ENCODE results near the gene MROH7. TPM values are rescaled to one million over a fixed set of nuclear protein-coding genes. Genes with fewer than 3 reads are reported as not detected.

MROH7 gene
- total and polyA plus RNA-seq, 4 donors = 0.21 to 3.4 (median 1.9) TPM

DNA sequence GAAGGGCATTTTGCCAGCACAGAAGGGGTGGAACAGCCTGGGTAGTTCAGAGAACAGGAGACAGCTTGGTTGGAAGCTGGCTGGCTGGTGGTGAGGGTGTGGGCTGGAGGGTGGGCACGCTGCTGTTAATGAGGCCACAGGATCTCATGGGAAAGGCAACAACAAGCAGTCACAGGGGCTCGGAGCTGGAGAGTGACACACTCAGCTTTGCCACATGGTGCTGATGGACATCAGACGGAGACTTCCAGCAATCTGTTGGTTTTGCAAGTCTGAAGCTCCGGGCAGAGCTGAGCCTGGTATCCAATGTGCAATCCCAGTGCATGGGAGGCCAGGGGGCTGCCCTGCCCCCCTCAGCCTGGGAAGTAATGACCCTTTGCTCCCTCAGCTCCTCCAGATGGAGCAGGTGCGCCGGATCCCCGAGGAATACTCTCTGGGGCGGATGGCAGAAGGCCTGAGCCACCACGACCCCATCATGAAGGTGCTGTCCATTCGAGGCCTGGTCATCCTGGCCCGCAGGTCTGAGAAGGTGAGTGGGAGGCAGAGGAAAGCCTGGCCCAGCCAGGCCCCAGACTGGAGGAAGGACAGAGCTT is 58.4 kb downstream of the MROH7 start:
- H3K4me3 ChIP-seq = no peak overlapping the region
- ATAC-seq (ENCODE audit: insufficient read depth, low FRiP score) (no peak), DNase-seq (no peak)
- WGBS, 2 donors = 87 to 92% methylated on average over 11 of the region's 11 CpGs
- H3K27me3 ChIP-seq (ENCODE audit: control insufficient read depth in 3 of 3, insufficient read depth in 3 of 3, low read length in 2 of 3) = no peaks in the 10 kb centered on the region
- TF ChIP-seq, protein P1, sequence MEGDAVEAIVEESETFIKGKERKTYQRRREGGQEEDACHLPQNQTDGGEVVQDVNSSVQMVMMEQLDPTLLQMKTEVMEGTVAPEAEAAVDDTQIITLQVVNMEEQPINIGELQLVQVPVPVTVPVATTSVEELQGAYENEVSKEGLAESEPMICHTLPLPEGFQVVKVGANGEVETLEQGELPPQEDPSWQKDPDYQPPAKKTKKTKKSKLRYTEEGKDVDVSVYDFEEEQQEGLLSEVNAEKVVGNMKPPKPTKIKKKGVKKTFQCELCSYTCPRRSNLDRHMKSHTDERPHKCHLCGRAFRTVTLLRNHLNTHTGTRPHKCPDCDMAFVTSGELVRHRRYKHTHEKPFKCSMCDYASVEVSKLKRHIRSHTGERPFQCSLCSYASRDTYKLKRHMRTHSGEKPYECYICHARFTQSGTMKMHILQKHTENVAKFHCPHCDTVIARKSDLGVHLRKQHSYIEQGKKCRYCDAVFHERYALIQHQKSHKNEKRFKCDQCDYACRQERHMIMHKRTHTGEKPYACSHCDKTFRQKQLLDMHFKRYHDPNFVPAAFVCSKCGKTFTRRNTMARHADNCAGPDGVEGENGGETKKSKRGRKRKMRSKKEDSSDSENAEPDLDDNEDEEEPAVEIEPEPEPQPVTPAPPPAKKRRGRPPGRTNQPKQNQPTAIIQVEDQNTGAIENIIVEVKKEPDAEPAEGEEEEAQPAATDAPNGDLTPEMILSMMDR (IDR thresholded peaks at IDR 0.05; ENCODE audit: control extremely low read depth, extremely low read depth) = no peak
- no peak overlapping the region for H3K27ac ChIP-seq (ENCODE audit: low read depth in 1 of 2, low read length in 1 of 2)
- no peaks in the 10 kb centered on the region for H3K4me1 ChIP-seq (ENCODE audit: control insufficient read depth in 5 of 5, insufficient read depth in 5 of 5, low read length in 5 of 5)
- no peak overlapping the region for H3K9ac ChIP-seq (ENCODE audit: insufficient read depth in 1 of 2, low read length in 2 of 2)
- H3K9me3 ChIP-seq (ENCODE audit: control insufficient read depth in 4 of 4, insufficient read depth in 3 of 4, low read length in 3 of 4) = no peaks in the 10 kb centered on the region
- peaks cover 0 to 9% (median 0%) of the 10 kb centered on the region in 4 donors for H3K36me3 ChIP-seq (ENCODE audit: control insufficient read depth in 4 of 4, insufficient read depth in 4 of 4, low read length in 4 of 4)

DNA sequence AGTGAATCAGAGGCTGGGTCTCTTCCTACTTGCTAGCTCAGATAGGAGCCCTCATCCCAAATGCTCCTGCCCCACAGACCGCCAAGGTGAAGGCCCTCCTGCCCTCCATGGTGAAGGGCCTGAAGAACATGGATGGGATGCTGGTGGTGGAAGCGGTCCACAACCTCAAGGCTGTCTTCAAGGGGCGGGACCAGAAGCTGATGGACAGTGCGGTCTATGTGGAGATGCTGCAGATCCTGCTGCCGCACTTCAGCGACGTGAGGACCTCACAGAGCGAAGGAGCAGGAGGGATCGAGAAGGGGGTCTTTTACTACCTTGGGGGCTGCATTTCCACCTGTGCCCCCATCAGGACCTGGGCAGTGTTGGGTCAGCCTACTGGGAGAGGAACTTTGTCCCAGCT is 59.5 kb downstream of the MROH7 start:
- Histone ChIP-seq H3K9ac (ENCODE audit: insufficient read depth in 1 of 2, low read length in 2 of 2) (no peak overlapping the region), H3K36me3 (ENCODE audit: control insufficient read depth in 4 of 4, insufficient read depth in 4 of 4, low read length in 4 of 4) (peaks cover 0 to 9% (median 0%) of the 10 kb centered on the region in 4 donors), H3K4me3 (no peak overlapping the region), H3K27me3 (ENCODE audit: control insufficient read depth in 3 of 3, insufficient read depth in 3 of 3, low read length in 2 of 3) (no peaks in the 10 kb centered on the region), H3K27ac (ENCODE audit: low read depth in 1 of 2, low read length in 1 of 2) (no peak overlapping the region), H3K9me3 (ENCODE audit: control insufficient read depth in 4 of 4, insufficient read depth in 3 of 4, low read length in 3 of 4) (no peaks in the 10 kb centered on the region), H3K4me1 (ENCODE audit: control insufficient read depth in 5 of 5, insufficient read depth in 5 of 5, low read length in 5 of 5) (no peaks in the 10 kb centered on the region)
- WGBS, 2 donors = 96 to 97% methylated on average over 9 of the region's 9 CpGs
- ATAC-seq (ENCODE audit: insufficient read depth, low FRiP score) = no peak
- TF ChIP-seq, protein P1 (IDR thresholded peaks at IDR 0.05; ENCODE audit: control extremely low read depth, extremely low read depth) = no peak
- DNase-seq = no peak

DNA sequence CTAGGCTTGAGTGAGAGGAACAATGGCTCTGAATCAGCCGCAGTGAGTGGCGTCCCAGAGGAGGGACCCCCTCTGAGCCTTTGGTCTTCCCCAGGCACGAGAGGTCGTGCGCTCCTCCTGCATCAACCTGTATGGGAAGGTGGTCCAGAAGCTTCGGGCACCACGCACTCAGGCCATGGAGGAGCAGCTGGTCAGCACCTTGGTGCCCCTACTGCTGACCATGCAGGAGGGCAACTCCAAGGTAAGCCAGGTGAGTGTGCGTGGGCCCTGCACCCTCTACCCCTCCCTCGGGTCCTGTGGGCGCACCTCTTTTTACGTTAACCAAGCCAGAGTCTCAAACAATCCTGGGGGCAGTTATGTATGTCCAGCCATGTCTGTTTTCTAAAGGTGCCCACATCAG is 60.4 kb downstream of the MROH7 start:
- Histone ChIP-seq H3K4me3 (no peak overlapping the region), H3K27ac (ENCODE audit: low read depth in 1 of 2, low read length in 1 of 2) (no peak overlapping the region), H3K36me3 (ENCODE audit: control insufficient read depth in 4 of 4, insufficient read depth in 4 of 4, low read length in 4 of 4) (peaks cover 0 to 9% (median 0%) of the 10 kb centered on the region in 4 donors), H3K9ac (ENCODE audit: insufficient read depth in 1 of 2, low read length in 2 of 2) (no peak overlapping the region), H3K27me3 (ENCODE audit: control insufficient read depth in 3 of 3, insufficient read depth in 3 of 3, low read length in 2 of 3) (no peaks in the 10 kb centered on the region), H3K9me3 (ENCODE audit: control insufficient read depth in 4 of 4, insufficient read depth in 3 of 4, low read length in 3 of 4) (no peaks in the 10 kb centered on the region), H3K4me1 (ENCODE audit: control insufficient read depth in 5 of 5, insufficient read depth in 5 of 5, low read length in 5 of 5) (no peaks in the 10 kb centered on the region)
- WGBS, 2 donors = 88 to 93% methylated on average over 11 of the region's 11 CpGs
- TF ChIP-seq, protein P1 (IDR thresholded peaks at IDR 0.05; ENCODE audit: control extremely low read depth, extremely low read depth) = no peak
- DNase-seq (no peak), ATAC-seq (ENCODE audit: insufficient read depth, low FRiP score) (no peak)

DNA sequence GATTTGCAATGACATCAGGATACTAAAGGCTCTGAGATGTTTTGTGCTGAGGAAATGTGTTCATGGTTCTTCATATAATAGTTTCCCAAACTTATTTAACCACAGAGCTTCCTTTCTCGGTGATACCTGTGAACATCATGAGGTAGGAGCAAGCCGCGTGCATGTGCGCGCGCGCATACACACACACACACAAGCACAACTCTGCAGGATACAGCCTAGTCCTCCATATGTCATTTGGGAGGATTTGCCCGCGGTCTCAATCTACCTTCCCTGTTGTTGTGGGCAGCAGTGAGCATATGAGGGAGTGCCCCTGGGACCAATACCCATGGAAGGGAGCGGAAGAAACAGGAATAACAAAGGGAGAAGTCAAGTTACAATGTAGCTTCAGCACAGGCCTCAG is 61.9 kb downstream of the MROH7 start:
- no peaks in the 10 kb centered on the region for H3K9me3 ChIP-seq (ENCODE audit: control insufficient read depth in 4 of 4, insufficient read depth in 3 of 4, low read length in 3 of 4)
- no peak overlapping the region for H3K4me3 ChIP-seq
- H3K36me3 ChIP-seq (ENCODE audit: control insufficient read depth in 4 of 4, insufficient read depth in 4 of 4, low read length in 4 of 4) = peaks cover 0 to 9% (median 0%) of the 10 kb centered on the region in 4 donors
- no peak overlapping the region for H3K27ac ChIP-seq (ENCODE audit: low read depth in 1 of 2, low read length in 1 of 2)
- H3K27me3 ChIP-seq (ENCODE audit: control insufficient read depth in 3 of 3, insufficient read depth in 3 of 3, low read length in 2 of 3) = peaks cover 0 to under 1% (median 0%) of the 10 kb centered on the region in 3 donors
- WGBS, 2 donors = 93% methylated on average over 10 of the region's 10 CpGs
- ATAC-seq (ENCODE audit: insufficient read depth, low FRiP score) (no peak), DNase-seq (no peak)
- no peaks in the 10 kb centered on the region for H3K4me1 ChIP-seq (ENCODE audit: control insufficient read depth in 5 of 5, insufficient read depth in 5 of 5, low read length in 5 of 5)
- H3K9ac ChIP-seq (ENCODE audit: insufficient read depth in 1 of 2, low read length in 2 of 2) = no peak overlapping the region
- TF ChIP-seq, protein P1 (IDR thresholded peaks at IDR 0.05; ENCODE audit: control extremely low read depth, extremely low read depth) = no peak
